SKM-1 treated with dmso at 0.1 percent for 144 hours (cell line): Measurements from ENCODE around the gene TP73.

ENCODE experiments used
- DNase-seq: peaks from one replicate; lab custom pipeline; 2025; ENCODE audit not compliant: unreplicated experiment; lab: John Stamatoyannopoulos, UW

Gene TP73

GRCh38 chr1:3671371-3672180 lies 19.3 kb downstream of the TP73 start:
- no peak for DNase-seq

GRCh38 chr1:3672231-3672970 lies 20.1 kb downstream of the TP73 start:
- no peak for DNase-seq

- DNase-seq, result no peak
These were observed 20.6 kb downstream of the TP73 start for GRCh38 chr1:3672971-3673361.

GRCh38 chr1:3673381-3674099 lies 21.2 kb downstream of the TP73 start:
- no peak for DNase-seq

GRCh38 chr1:3674100-3675094 lies 22.1 kb downstream of the TP73 start:
- DNase-seq, result no peak

GRCh38 chr1:3675436-3675835 lies 23.1 kb downstream of the TP73 start:
- no peak for DNase-seq

GRCh38 chr1:3676581-3677470 lies 24.5 kb downstream of the TP73 start:
- peak; percentile 60 for DNase-seq

GRCh38 chr1:3677484-3677883 lies 25.2 kb downstream of the TP73 start:
- peak; percentile 87 for DNase-seq

- peak; percentile 39 for DNase-seq
These were observed 26.2 kb downstream of the TP73 start for GRCh38 chr1:3678361-3679097.

- no peak for DNase-seq
These were observed 26.8 kb downstream of the TP73 start for GRCh38 chr1:3679098-3679555.

GRCh38 chr1:3679799-3680453 lies 27.6 kb downstream of the TP73 start:
- DNase-seq, result no peak

GRCh38 chr1:3680488-3681230 lies 28.3 kb downstream of the TP73 start:
- no peak for DNase-seq

- DNase-seq, result no peak
These were observed 29.0 kb downstream of the TP73 start for GRCh38 chr1:3681231-3681897.

GRCh38 chr1:3681898-3682806 lies 29.8 kb downstream of the TP73 start:
- DNase-seq, result no peak

- no peak for DNase-seq
These were observed 30.9 kb downstream of the TP73 start for GRCh38 chr1:3683197-3683596.

GRCh38 chr1:3683992-3684391 lies 31.7 kb downstream of the TP73 start:
- no peak for DNase-seq
